ENCODE measurements around the gene SLC44A4. TPM values are rescaled to one million over a fixed set of nuclear protein-coding genes. Genes with fewer than 3 reads are reported as not detected.

The SLC44A4 gene
- total RNA-seq, 4 donors from 2014 or later: 1.6 TPM; not detected in 3

- in situ Hi-C loops (cut with MboI; ENCODE audit: low sequenced_read_pairs in 4 of 4): loop anchor here in 1 of 4 donors (10.0 kb wide), 1 partner anchor 76 kb away; the partner anchor contains the start of gene DXO
- H3K27ac ChIP-seq: peak overlapping the region in 2 of 4 donors; percentile 90 to 95
- H3K4me3 ChIP-seq: peak overlapping the region in 1 of 4 donors; percentile 87
These were observed 20.4 kb upstream of the SLC44A4 start for GRCh38 chr6:31899215-31899614.

GRCh38 chr6:31898383-31899011, 19.7 kb upstream of the SLC44A4 start:
- peaks cover 20 to 25% of the 10 kb centered on the region in 2 donors for H3K4me1 ChIP-seq
- ATAC-seq (peak; percentile 57 to 62), DNase-seq (peak in 1 of 2 donors; percentile 42)
- intact Hi-C loops (cut with DNase I; ENCODE audit: low total_unique reads): loop anchor here (5.0 to 10.0 kb wide), 2 partner anchors 196 to 354 kb away; partner anchors contain the start of genes ABHD16A, ATP6V1G2, DDX39B and NFKBIL1
- peaks cover 0 to 18% of the 10 kb centered on the region in 2 donors for H3K36me3 ChIP-seq
- H3K27me3 ChIP-seq: no peaks in the 10 kb centered on the region
- in situ Hi-C loops (cut with MboI; ENCODE audit: low sequenced_read_pairs in 4 of 4): loop anchor here in 1 of 4 donors (10.0 kb wide), 1 partner anchor 76 kb away; the partner anchor contains the start of gene DXO
- peak overlapping the region; percentile 85 to 95 (median 90) for H3K4me3 ChIP-seq
- TF ChIP-seq POLR2A (IDR thresholded peaks at IDR 0.05) (peak; percentile 34 to 35), CTCF (IDR thresholded peaks at IDR 0.05 in 4 of 5, conservative IDR thresholded peaks at IDR 0.05 in 1 of 5) (no peak)
- no peaks in the 10 kb centered on the region for H3K9me3 ChIP-seq
- peak overlapping the region; percentile 88 to 95 (median 92) for H3K27ac ChIP-seq

More at GRCh38 chr6:31899215-31899614, 20.4 kb upstream of the SLC44A4 start:
- ATAC-seq (no peak), DNase-seq (no peak)
- H3K27me3 ChIP-seq: no peaks in the 10 kb centered on the region
- intact Hi-C loops (cut with DNase I; ENCODE audit: low total_unique reads): loop anchor here (5.0 to 10.0 kb wide), 2 partner anchors 197 to 354 kb away; partner anchors contain the start of genes ABHD16A, ATP6V1G2, DDX39B and NFKBIL1
- no peak for TF ChIP-seq CTCF (IDR thresholded peaks at IDR 0.05 in 4 of 5, conservative IDR thresholded peaks at IDR 0.05 in 1 of 5)
- no peak for TF ChIP-seq POLR2A (IDR thresholded peaks at IDR 0.05)
- peaks cover 20 to 25% of the 10 kb centered on the region in 2 donors for H3K4me1 ChIP-seq
- H3K9me3 ChIP-seq: no peaks in the 10 kb centered on the region
- peaks cover 0 to 17% of the 10 kb centered on the region in 2 donors for H3K36me3 ChIP-seq

- Histone ChIP-seq H3K9me3 (no peaks in the 10 kb centered on the region), H3K27me3 (no peaks in the 10 kb centered on the region), H3K4me1 (peaks cover 17 to 23% of the 10 kb centered on the region in 2 donors), H3K4me3 (peak within 1 kb of the TSS; percentile 85 to 95 (median 90)), H3K36me3 (peaks cover 0 to 22% of the 10 kb centered on the region in 2 donors), H3K27ac (peak within 1 kb of the TSS; percentile 88 to 95 (median 92))
- in situ Hi-C loops (cut with MboI; ENCODE audit: low sequenced_read_pairs in 4 of 4) (loop anchor here in 1 of 4 donors (10.0 kb wide), 1 partner anchor 77 kb away; the partner anchor contains the start of gene DXO), intact Hi-C loops (cut with DNase I; ENCODE audit: low total_unique reads) (loop anchor here (1.0 to 10.0 kb wide), 4 partner anchors 34 to 353 kb away; partner anchors contain the start of genes ABHD16A, ATP6V1G2, DDX39B and NFKBIL1)
- TF ChIP-seq CTCF (IDR thresholded peaks at IDR 0.05 in 4 of 5, conservative IDR thresholded peaks at IDR 0.05 in 1 of 5): peak in 4 of 5 experiments; percentile 9 to 40 (median 27)
- peak; percentile 84 to 86 for TF ChIP-seq POLR2A (IDR thresholded peaks at IDR 0.05)
- DNase-seq: peak; percentile 78 to 81
- peak; percentile 76 to 82 for ATAC-seq
These were observed 19.0 kb upstream of the SLC44A4 start, which contains the start of gene EHMT2 for GRCh38 chr6:31897612-31898382. Gene EHMT2, minus strand, starts transcription at chr6:31897698. Its CDS starts 21 bp downstream, at chr6:31897677.

GRCh38 chr6:31896856-31897611, 18.2 kb upstream of the SLC44A4 start:
- intact Hi-C loops (cut with DNase I; ENCODE audit: low total_unique reads): loop anchor here (1.0 to 10.0 kb wide), 4 partner anchors 34 to 352 kb away; partner anchors contain the start of genes ABHD16A, ATP6V1G2, DDX39B and NFKBIL1
- no peaks in the 10 kb centered on the region for H3K27me3 ChIP-seq

More at GRCh38 chr6:31896856-31897611, 18.2 kb upstream of the SLC44A4 start:
- ATAC-seq (no peak), DNase-seq (no peak)
- Histone ChIP-seq H3K27ac (peak overlapping the region; percentile 71 to 95 (median 92)), H3K36me3 (peaks cover 0 to 29% of the 10 kb centered on the region in 2 donors), H3K4me3 (peak overlapping the region; percentile 85 to 95 (median 90)), H3K4me1 (peaks cover 13 to 18% of the 10 kb centered on the region in 2 donors), H3K9me3 (no peaks in the 10 kb centered on the region)
- no peak for TF ChIP-seq CTCF (IDR thresholded peaks at IDR 0.05 in 4 of 5, conservative IDR thresholded peaks at IDR 0.05 in 1 of 5)
- no peak for TF ChIP-seq POLR2A (IDR thresholded peaks at IDR 0.05)
- in situ Hi-C loops (cut with MboI; ENCODE audit: low sequenced_read_pairs in 4 of 4): loop anchor here in 1 of 4 donors (10.0 kb wide), 1 partner anchor 78 kb away; the partner anchor contains the start of gene DXO
